B cell (primary cell): ENCODE data around the gene GARIN5A. TPM values are rescaled to one million over a fixed set of nuclear protein-coding genes. Genes with fewer than 3 reads are reported as not detected.

Experiments used
- ATAC-seq: fragments of 200-7000 bp; cut with Tn5 transposase; one replicate; pipeline ENCODE4 v1.10.0; 2021; ENCODE audit warnings: low read depth, mild to moderate bottlenecking, moderate number of reproducible peaks, moderate library complexity
- CTCF ChIA-PET: fragments of 350-600 bp; sonication (Branson Sonifier 250); formaldehyde crosslinking; loops from one replicate; lab custom pipeline; 2021; ENCODE audit warnings: antibody characterized with exemption, inconsistent platforms; lab: Charles Lee
- POLR2A ChIA-PET: fragments of 350-600 bp; sonication (Branson Sonifier 250); formaldehyde crosslinking; loops from one replicate; lab custom pipeline; 2021; ENCODE audit warnings: antibody characterized with exemption; lab: Charles Lee
- DNase-seq: peaks from one replicate; pipeline ENCODE4 v3.0.0; 2013
- H2AFZ ChIP-seq: 2 replicates; pipeline ENCODE4 v1.6.1; 2012; ENCODE audit warnings: mild to moderate bottlenecking, low read depth, low read length; ENCODE audit not compliant: insufficient read depth, poor library complexity, severe bottlenecking
- H3K27ac ChIP-seq, 2 donors: 1 replicate in 1 of 2; 2 replicates in 1 of 2; pipeline ENCODE4 v1.5.1; 2012 to 2013; ENCODE audit warnings: low read length in 2 of 2, mild to moderate bottlenecking in 2 of 2, moderate library complexity in 1 of 2
- H3K27me3 ChIP-seq, 4 experiments: fragments of 200-600 bp in 1 of 4; sonication (generic) in 1 of 4; replicated peaks in 1 of 4; 1 replicate in 2 of 4; 2 replicates in 2 of 4; pipeline versions ENCODE4 v1.6.1 to v1.7.0; 2013 to 2016; ENCODE audit warnings: low read length in 3 of 4, mild to moderate bottlenecking in 2 of 4, mixed read lengths in 1 of 4, moderate library complexity in 1 of 4; ENCODE audit not compliant: insufficient read depth in 4 of 4, control insufficient read depth in 3 of 4; ENCODE audit errors: control extremely low read depth in 1 of 4
- H3K36me3 ChIP-seq, 2 experiments: replicated peaks in 1 of 2; 1 replicate in 1 of 2; 2 replicates in 1 of 2; pipeline versions ENCODE4 v1.6.1 to v1.7.1; 2013; ENCODE audit warnings: low read length in 1 of 2; ENCODE audit not compliant: insufficient read depth in 2 of 2, control insufficient read depth in 1 of 2; ENCODE audit errors: control extremely low read depth in 1 of 2, extremely low read depth in 1 of 2
- H3K4me1 ChIP-seq, 2 donors: fragments of 200-600 bp in 1 of 2; sonication (generic) in 1 of 2; 1 replicate in 1 of 2; 2 replicates in 1 of 2; pipeline versions ENCODE4 v1.5.1 to v1.6.1; 2013 to 2017; ENCODE audit warnings: low read length in 2 of 2; ENCODE audit not compliant: control insufficient read depth in 2 of 2, insufficient read depth in 2 of 2
- H3K4me2 ChIP-seq: replicated peaks from 2 replicates; pipeline ENCODE3; 2012; ENCODE audit warnings: mild to moderate bottlenecking, low read depth, low read length; ENCODE audit not compliant: poor library complexity, severe bottlenecking
- H3K4me3 ChIP-seq, 5 experiments: fragments of 200-600 bp in 1 of 5; sonication (generic) in 1 of 5; 1 replicate in 3 of 5; 2 replicates in 2 of 5; pipeline versions ENCODE4 v1.5.1 to v1.7.0; 2011 to 2016; ENCODE audit warnings: low read length in 4 of 5, mild to moderate bottlenecking in 4 of 5, low read depth in 2 of 5, control low read depth in 1 of 5, moderate library complexity in 1 of 5; ENCODE audit not compliant: insufficient read depth in 1 of 5; ENCODE audit errors: control extremely low read depth in 1 of 5, extremely low read depth in 1 of 5
- H3K79me2 ChIP-seq: fragments of 200-600 bp; sonication (generic); one replicate; pipeline ENCODE4 v1.6.0; 2016; ENCODE audit warnings: low read length; ENCODE audit not compliant: control insufficient read depth, insufficient read depth
- H3K9ac ChIP-seq: fragments of 200-600 bp; sonication (generic); 2 replicates; pipeline ENCODE4 v1.6.1; 2017; ENCODE audit warnings: mild to moderate bottlenecking, low read length, moderate library complexity
- H3K9me3 ChIP-seq, 3 donors: one replicate each; pipeline versions ENCODE4 v1.6.1 to v1.7.1; 2013; ENCODE audit warnings: low read length in 2 of 3; ENCODE audit not compliant: control insufficient read depth in 2 of 3, insufficient read depth in 1 of 3; ENCODE audit errors: control extremely low read depth in 1 of 3
- H4K20me1 ChIP-seq: 2 replicates; pipeline ENCODE4 v1.6.0; 2012; ENCODE audit warnings: mild to moderate bottlenecking, low read length; ENCODE audit not compliant: insufficient read depth, control insufficient read depth, poor library complexity, severe bottlenecking
- H3K27ac Mint-ChIP-seq: one replicate; pipeline ENCODE4 v1.8.0; 2021; ENCODE audit warnings: mixed read lengths
- H3K27me3 Mint-ChIP-seq: one replicate; pipeline ENCODE4 v1.8.0; 2021; ENCODE audit warnings: mixed read lengths
- H3K4me1 Mint-ChIP-seq: one replicate; pipeline ENCODE4 v1.8.0; 2021; ENCODE audit warnings: mixed read lengths
- H3K4me3 Mint-ChIP-seq: one replicate; pipeline ENCODE4 v1.8.0; 2021; ENCODE audit warnings: mixed read lengths
- H3K9me3 Mint-ChIP-seq: one replicate; pipeline ENCODE4 v1.8.0; 2022; ENCODE audit warnings: mixed read lengths; ENCODE audit not compliant: insufficient read depth
- EZH2 ChIP-seq: IDR thresholded peaks from 2 replicates; pipeline ENCODE4 v1.6.1; 2012; ENCODE audit warnings: borderline replicate concordance, low read depth, mild to moderate bottlenecking, moderate library complexity, low read length; ENCODE audit not compliant: insufficient read depth, poor library complexity, severe bottlenecking
- WGBS: methylation state at CpG from one replicate; pipeline ENCODE4 v1.1.5; 2013; ENCODE audit warnings: missing lambda C conversion rate; ENCODE audit not compliant: insufficient coverage; 5-methylcytosine and 5-hydroxymethylcytosine counted together
- intact Hi-C: fragments of 100-400 bp; cut with micrococcal nuclease; formaldehyde crosslinking; loops from one replicate; pipeline ENCODE4 v1.10.0; 2022
- polyA plus RNA-seq: library from polyadenylated mRNA; depleted of rRNA; stranded (reverse); fragments of >200 nt; gene quantifications from 2 replicates; pipeline ENCODE4 v1.2.3, GENCODE V29; 2012
- total RNA-seq, 2 donors: library from RNA; stranded (reverse); fragments of 120-200 nt in 1 of 2; gene quantifications; 1 replicate in 1 of 2; 2 replicates in 1 of 2; pipeline versions ENCODE4 v1.2.3 to v1.2.4, GENCODE V29; 2013 to 2022
- TF ChIP-seq, protein P1 (sequence below): fragments of 200-600 bp; IDR thresholded peaks from one replicate; pipeline ENCODE4 v1.8.0; 2022; ENCODE audit warnings: antibody characterized with exemption, mild to moderate bottlenecking

The GARIN5A gene
- total and polyA plus RNA-seq, 2 donors (not counting 1 experiment from before 2014, with no cell fraction given) = 0.22 to 0.34 TPM

DNA sequence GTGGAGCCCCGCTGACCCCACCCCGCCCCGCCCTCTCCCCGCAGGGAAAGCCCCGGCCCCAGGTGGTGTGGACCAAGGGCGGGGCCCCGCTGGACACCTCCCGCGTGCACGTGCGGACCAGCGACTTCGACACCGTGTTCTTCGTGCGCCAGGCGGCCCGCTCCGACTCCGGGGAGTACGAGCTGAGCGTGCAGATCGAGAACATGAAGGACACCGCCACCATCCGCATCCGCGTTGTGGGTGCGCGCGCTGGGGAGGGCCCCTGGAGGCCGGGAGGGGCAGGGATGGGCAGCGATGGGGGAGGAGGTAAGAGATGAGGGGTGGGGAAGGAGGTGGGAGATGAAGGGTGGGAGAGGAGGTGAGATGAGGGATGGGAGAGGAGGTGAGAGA, 17.6 kb downstream of the GARIN5A start:
- H3K27me3 Mint-ChIP-seq = no peaks in the 10 kb centered on the region
- intact Hi-C loops = no loop called here
- H3K4me1 ChIP-seq = peaks cover 21 to 26% of the 10 kb centered on the region in 2 donors

DNA sequence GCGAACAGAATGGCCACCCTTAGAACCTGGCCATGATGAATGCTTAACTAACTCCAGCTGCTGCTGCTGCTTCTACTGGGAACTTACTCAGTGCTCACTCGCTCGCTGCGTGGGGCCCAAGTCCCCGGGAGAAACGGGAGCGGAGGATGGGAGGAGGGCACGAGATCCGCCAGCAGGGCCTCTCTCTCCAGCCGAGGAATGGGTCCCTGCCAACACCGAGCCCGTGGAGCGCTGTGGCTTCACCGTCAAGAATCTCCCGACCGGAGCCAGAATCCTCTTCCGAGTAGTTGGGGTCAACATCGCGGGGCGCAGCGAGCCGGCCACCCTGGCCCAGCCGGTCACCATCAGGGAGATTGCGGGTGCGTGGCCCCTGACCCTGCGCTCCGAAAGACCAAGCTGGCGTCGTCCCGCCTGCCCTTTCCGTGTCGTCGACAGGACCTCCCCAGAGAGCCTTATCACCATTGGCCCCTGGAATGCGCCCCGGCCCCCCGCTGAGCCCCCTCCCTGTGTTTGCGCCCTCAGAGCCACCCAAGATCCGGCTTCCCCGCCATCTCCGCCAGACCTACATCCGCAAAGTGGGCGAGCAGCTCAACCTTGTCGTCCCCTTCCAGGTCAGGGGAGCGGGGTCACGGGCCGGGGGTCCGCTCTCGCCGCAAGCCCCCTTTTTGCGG, 18.1 kb downstream of the GARIN5A start:
- H3K4me3 ChIP-seq = no peak overlapping the region
- CTCF ChIA-PET = interaction anchor here (0.7 to 1.2 kb wide), 2 partner anchors 90 to 208 kb away, joined by 3 to 4 read pairs; no protein-coding TSS in a partner anchor
- H3K4me3 Mint-ChIP-seq = peak overlapping the region; percentile 45
- peaks cover 18% of the 10 kb centered on the region for H3K4me1 Mint-ChIP-seq
- no peaks in the 10 kb centered on the region for H3K79me2 ChIP-seq
- H3K27ac ChIP-seq = no peak overlapping the region
- intact Hi-C loops = no loop called here
- H3K9me3 Mint-ChIP-seq = no peaks in the 10 kb centered on the region
- WGBS = 51% methylated on average over 49 of the region's 50 CpGs
- H3K9ac ChIP-seq = no peak overlapping the region
- POLR2A ChIA-PET = interaction anchor here (0.6 to 1.1 kb wide), 2 partner anchors 17 to 28 kb away, joined by 3 to 4 read pairs; no protein-coding TSS in a partner anchor
- H4K20me1 ChIP-seq = no peaks in the 10 kb centered on the region
- H2AFZ ChIP-seq = peak overlapping the region; percentile 50
- H3K27me3 Mint-ChIP-seq = no peaks in the 10 kb centered on the region
- no peaks in the 10 kb centered on the region for H3K27me3 ChIP-seq
- DNase-seq (no peak), ATAC-seq (no peak)
- no peaks in the 10 kb centered on the region for H3K36me3 ChIP-seq
- H3K4me2 ChIP-seq = peak overlapping the region; percentile 49
- TF ChIP-seq, protein P1, sequence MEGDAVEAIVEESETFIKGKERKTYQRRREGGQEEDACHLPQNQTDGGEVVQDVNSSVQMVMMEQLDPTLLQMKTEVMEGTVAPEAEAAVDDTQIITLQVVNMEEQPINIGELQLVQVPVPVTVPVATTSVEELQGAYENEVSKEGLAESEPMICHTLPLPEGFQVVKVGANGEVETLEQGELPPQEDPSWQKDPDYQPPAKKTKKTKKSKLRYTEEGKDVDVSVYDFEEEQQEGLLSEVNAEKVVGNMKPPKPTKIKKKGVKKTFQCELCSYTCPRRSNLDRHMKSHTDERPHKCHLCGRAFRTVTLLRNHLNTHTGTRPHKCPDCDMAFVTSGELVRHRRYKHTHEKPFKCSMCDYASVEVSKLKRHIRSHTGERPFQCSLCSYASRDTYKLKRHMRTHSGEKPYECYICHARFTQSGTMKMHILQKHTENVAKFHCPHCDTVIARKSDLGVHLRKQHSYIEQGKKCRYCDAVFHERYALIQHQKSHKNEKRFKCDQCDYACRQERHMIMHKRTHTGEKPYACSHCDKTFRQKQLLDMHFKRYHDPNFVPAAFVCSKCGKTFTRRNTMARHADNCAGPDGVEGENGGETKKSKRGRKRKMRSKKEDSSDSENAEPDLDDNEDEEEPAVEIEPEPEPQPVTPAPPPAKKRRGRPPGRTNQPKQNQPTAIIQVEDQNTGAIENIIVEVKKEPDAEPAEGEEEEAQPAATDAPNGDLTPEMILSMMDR = no peak
- TF ChIP-seq EZH2 = no peak
- peak overlapping the region; percentile 63 for H3K27ac Mint-ChIP-seq
- peaks cover 21 to 26% of the 10 kb centered on the region in 2 donors for H3K4me1 ChIP-seq
- H3K9me3 ChIP-seq = no peaks in the 10 kb centered on the region

More for the DNA sequence above, 17.6 kb downstream of the GARIN5A start:
- no peak overlapping the region for H3K27ac ChIP-seq
- no peak for DNase-seq
- H4K20me1 ChIP-seq = no peaks in the 10 kb centered on the region
- no peak for ATAC-seq
- no peaks in the 10 kb centered on the region for H3K9me3 Mint-ChIP-seq
- no peaks in the 10 kb centered on the region for H3K27me3 ChIP-seq
- no peak for TF ChIP-seq EZH2
- TF ChIP-seq, protein P1 = no peak
- no peak overlapping the region for H3K27ac Mint-ChIP-seq
- H3K4me3 Mint-ChIP-seq = no peak overlapping the region
- no peaks in the 10 kb centered on the region for H3K36me3 ChIP-seq
- H3K9me3 ChIP-seq = no peaks in the 10 kb centered on the region
- H3K4me3 ChIP-seq = no peak overlapping the region
- H3K4me2 ChIP-seq = peak overlapping the region; percentile 49
- H3K79me2 ChIP-seq = no peaks in the 10 kb centered on the region
- 67% methylated on average over 18 of the region's 32 CpGs for WGBS
- POLR2A ChIA-PET = interaction anchor here (0.6 to 1.1 kb wide), 2 partner anchors 16 to 29 kb away, joined by 3 to 4 read pairs; no protein-coding TSS in a partner anchor
- H3K9ac ChIP-seq = no peak overlapping the region
- no peak overlapping the region for H2AFZ ChIP-seq
- peaks cover 18% of the 10 kb centered on the region for H3K4me1 Mint-ChIP-seq
- CTCF ChIA-PET = interaction anchor here (4.3 kb wide), 1 partner anchor 39 kb away, joined by 36 read pairs; the partner anchor contains the start of gene SPIB
